Epithelial cell of esophagus (primary cell): ENCODE results near the gene SKP1.
"Not testable (repeated sequence)": the region's sequence is repeated elsewhere in the genome, so short reads cannot be mapped to it uniquely, and the experiment has no call there.

ENCODE experiments used
- DNase-seq: peaks from one replicate; pipeline ENCODE4 v3.0.0; 2010; ENCODE audit warnings: low read depth
- H3K4me3 ChIP-seq: 2 replicates; pipeline ENCODE4 v1.5.1; 2011; ENCODE audit warnings: mild to moderate bottlenecking, low read length, control low read depth
- TF ChIP-seq, protein P1 (sequence below): IDR thresholded peaks from 2 replicates; pipeline ENCODE4 v1.5.1; 2011; ENCODE audit warnings: low read depth, mild to moderate bottlenecking, low read length, control low read depth, inconsistent platforms; ENCODE audit not compliant: insufficient read depth; ENCODE audit errors: missing control alignments

Gene SKP1

DNA sequence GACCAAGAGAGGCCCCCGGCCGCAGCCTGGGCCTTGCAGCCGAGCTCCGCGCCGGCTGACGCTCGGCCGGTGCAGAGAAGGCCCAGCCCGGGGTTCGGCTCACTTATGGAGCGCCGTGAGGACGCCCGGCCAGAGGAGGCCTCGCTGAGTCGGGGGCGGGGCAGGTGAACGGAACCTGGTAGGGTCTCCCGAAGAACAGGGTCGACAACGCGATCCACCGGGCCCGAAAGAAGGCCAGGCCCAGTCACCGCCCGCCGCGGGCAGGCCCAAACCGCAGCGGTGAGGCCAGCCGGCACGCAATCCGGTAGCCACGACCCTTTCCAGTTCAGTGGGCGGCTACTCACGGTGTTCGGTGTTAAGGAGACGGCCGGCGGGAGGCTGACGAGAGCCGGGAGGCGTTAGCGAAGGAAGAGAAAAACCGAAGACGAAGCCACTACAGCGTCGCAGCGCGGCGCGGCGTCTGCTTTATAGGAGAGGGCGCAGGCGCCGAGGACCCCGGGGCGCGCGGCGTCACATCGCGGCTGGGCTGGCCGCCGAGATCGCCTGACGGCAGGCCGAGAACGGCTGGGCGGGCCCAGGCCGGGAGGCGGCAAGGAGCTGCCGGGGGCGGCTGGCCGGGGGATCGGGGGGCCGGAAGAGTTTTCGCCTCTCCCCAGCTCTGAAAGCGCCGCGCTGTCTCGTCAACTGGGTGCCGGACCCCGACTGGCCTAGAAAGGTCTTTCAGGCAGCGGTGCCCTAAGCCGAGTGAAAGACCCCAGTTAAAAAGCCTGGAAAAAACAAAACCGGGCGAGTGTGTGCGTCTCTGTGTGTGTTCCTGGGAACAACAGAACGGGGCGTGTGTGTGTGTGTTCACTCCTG, at the start of gene SKP1:
SKP1 (minus strand) TSS at position 440 of the 858 bp plus-strand sequence. CDS start 2,928 bp downstream, outside the sequence.
- TF ChIP-seq, protein P1, sequence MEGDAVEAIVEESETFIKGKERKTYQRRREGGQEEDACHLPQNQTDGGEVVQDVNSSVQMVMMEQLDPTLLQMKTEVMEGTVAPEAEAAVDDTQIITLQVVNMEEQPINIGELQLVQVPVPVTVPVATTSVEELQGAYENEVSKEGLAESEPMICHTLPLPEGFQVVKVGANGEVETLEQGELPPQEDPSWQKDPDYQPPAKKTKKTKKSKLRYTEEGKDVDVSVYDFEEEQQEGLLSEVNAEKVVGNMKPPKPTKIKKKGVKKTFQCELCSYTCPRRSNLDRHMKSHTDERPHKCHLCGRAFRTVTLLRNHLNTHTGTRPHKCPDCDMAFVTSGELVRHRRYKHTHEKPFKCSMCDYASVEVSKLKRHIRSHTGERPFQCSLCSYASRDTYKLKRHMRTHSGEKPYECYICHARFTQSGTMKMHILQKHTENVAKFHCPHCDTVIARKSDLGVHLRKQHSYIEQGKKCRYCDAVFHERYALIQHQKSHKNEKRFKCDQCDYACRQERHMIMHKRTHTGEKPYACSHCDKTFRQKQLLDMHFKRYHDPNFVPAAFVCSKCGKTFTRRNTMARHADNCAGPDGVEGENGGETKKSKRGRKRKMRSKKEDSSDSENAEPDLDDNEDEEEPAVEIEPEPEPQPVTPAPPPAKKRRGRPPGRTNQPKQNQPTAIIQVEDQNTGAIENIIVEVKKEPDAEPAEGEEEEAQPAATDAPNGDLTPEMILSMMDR: no peak
- H3K4me3 ChIP-seq: peak within 1 kb of the TSS; percentile 84
- DNase-seq: peak; percentile 79

GRCh38 chr5:134225780-134226440, 49.2 kb upstream of the SKP1 start, which contains the start of gene PPP2CA:
TSS of gene PPP2CA (minus strand) at chr5:134226073. CDS start at chr5:134225861, 212 bp downstream.
- TF ChIP-seq, protein P1: no peak
- H3K4me3 ChIP-seq: peak within 1 kb of the TSS; percentile 90
- peak; percentile 99 for DNase-seq

DNA sequence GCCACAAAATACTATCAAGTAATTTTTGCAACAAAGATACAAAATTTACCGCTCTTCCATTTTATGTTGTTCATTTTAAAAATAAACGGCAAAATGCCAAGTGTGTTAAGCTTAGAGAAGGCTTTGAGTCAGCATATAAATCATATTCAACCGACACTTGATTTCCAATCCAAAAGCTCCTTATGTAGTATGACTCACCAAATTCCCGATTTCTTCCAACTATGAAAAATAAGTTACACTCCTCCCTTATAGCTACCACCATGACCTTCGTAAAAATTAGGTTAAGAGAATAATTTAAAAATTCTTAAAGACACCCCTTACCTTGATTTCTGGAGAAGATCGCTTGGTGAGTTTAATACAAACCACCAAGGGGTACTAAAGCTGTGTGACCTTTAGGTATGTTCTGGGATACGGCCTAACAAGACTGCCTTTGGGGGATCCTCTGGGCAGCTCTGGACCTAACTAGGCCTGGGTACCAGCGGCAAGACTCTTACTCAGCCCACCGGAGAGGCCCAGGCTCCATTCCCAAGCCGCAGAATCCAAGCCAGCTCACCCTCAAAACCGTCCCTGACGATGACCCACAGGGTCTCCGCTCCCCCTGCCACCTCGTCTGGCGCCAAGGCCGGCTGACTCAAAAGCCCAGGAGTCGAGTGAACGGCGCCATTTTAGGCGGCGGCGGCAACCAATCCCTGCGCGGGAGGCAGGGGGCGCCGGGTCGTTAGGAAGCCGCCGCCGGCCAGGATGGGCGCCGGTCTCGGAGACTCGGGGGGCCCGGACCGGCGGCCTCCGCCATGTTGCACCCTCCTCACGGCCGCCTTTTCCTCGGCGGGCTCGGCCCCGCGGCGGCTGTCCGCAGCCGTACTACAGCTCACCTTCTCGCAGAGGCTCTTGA, 48.4 kb upstream of the SKP1 start:
- TF ChIP-seq, protein P1: peak; percentile 5
- H3K4me3 ChIP-seq: peak overlapping the region; percentile 90
- DNase-seq: peak; percentile 75

- TF ChIP-seq, protein P1: no peak
- DNase-seq: peak; percentile 33
- H3K4me3 ChIP-seq: peak overlapping the region; percentile 90
These were observed 46.9 kb upstream of the SKP1 start for GRCh38 chr5:134223406-134224248.

GRCh38 chr5:134221690-134222089, 44.9 kb upstream of the SKP1 start:
- H3K4me3 ChIP-seq, DNase-seq: not testable (repeated sequence)

- no peak overlapping the region for H3K4me3 ChIP-seq
- no peak for DNase-seq
- TF ChIP-seq, protein P1: no peak
These were observed 39.0 kb upstream of the SKP1 start for GRCh38 chr5:134215757-134216156.

DNA sequence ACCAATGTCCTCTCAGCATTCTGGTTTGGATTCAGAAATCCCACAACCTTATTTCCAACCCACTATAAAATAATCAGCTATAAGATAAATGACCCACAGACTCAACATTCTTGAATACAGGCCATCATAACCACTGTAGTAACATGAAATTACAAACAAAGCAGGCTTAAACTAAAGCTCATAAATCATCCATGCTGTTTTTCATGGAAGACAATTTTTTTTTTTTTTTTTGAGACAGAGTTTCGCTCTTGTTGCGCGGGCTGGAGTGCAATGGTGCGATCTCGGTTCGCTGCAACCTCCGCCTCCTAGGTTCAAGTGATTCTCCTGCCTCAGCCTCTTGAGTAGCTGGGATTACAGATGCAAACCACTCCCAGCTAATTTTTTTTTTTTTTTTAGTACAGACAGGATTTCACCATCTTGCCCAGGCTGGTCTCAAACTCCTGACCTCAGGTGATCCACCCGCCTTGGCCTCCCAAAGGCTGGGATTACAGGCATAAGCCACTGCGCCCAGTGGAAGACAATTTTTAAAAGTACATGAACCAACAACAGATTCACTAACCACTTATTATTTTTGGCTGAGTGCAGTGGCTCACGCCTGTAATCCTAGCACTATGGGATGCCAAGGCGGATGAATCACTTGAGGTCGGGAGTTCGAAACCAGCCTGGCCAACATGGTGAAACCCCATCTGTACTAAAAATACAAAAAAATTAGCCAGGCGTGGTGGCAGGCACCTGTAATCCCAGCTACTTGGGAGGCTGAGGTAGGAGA, 34.7 kb upstream of the SKP1 start:
- DNase-seq: peak; percentile 14
- not testable (repeated sequence) for H3K4me3 ChIP-seq
